ENCODE results near the gene NCBP2. TPM values are rescaled to one million over a fixed set of nuclear protein-coding genes. Genes with fewer than 3 reads are reported as not detected.

Gene NCBP2
- total RNA-seq, 1 donor from 2014 or later = 25.8 TPM

- no peak for TF ChIP-seq POLR2A (IDR thresholded peaks at IDR 0.05)
- no peak for TF ChIP-seq CTCF (IDR thresholded peaks at IDR 0.05)
- TF ChIP-seq POLR2AphosphoS5 (IDR thresholded peaks at IDR 0.05; ENCODE audit: insufficient read depth in 1 of 2, low read depth in 1 of 2) = no peak
- no peak for DNase-seq (ENCODE audit: extremely low spot score in 2 of 2)
- Histone ChIP-seq H3K36me3 (no peaks in the 10 kb centered on the region), H3K4me3 (no peak overlapping the region), H3K27me3 (no peaks in the 10 kb centered on the region), H3K4me1 (peaks cover 17% of the 10 kb centered on the region), H3K9me3 (no peaks in the 10 kb centered on the region), H3K27ac (no peak overlapping the region)
- intact Hi-C loops (cut with DNase I) = loop anchor here (10.0 kb wide), 1 partner anchor 131 kb away; no protein-coding TSS in a partner anchor
Measured at GRCh38 chr3:196965804-196966173, 23.5 kb upstream of the NCBP2 start.

GRCh38 chr3:196965112-196965803, 22.9 kb upstream of the NCBP2 start:
- no peaks in the 10 kb centered on the region for H3K9me3 ChIP-seq
- peaks cover 17% of the 10 kb centered on the region for H3K4me1 ChIP-seq
- no peak overlapping the region for H3K27ac ChIP-seq
- no peaks in the 10 kb centered on the region for H3K36me3 ChIP-seq
- TF ChIP-seq POLR2A (IDR thresholded peaks at IDR 0.05) (no peak), CTCF (IDR thresholded peaks at IDR 0.05) (no peak), POLR2AphosphoS5 (IDR thresholded peaks at IDR 0.05; ENCODE audit: insufficient read depth in 1 of 2, low read depth in 1 of 2) (no peak)
- no peak for DNase-seq (ENCODE audit: extremely low spot score in 2 of 2)
- H3K4me3 ChIP-seq = no peak overlapping the region
- H3K27me3 ChIP-seq = no peaks in the 10 kb centered on the region
- intact Hi-C loops (cut with DNase I) = loop anchor here (10.0 kb wide), 1 partner anchor 130 kb away; no protein-coding TSS in a partner anchor

GRCh38 chr3:196963631-196963953, 21.3 kb upstream of the NCBP2 start:
- Histone ChIP-seq H3K4me3 (no peak overlapping the region), H3K36me3 (no peaks in the 10 kb centered on the region), H3K4me1 (peaks cover 17% of the 10 kb centered on the region), H3K27ac (no peak overlapping the region), H3K27me3 (no peaks in the 10 kb centered on the region), H3K9me3 (no peaks in the 10 kb centered on the region)
- TF ChIP-seq CTCF (IDR thresholded peaks at IDR 0.05) (no peak), POLR2A (IDR thresholded peaks at IDR 0.05) (no peak), POLR2AphosphoS5 (IDR thresholded peaks at IDR 0.05; ENCODE audit: insufficient read depth in 1 of 2, low read depth in 1 of 2) (no peak)
- no peak for DNase-seq (ENCODE audit: extremely low spot score in 2 of 2)
- intact Hi-C loops (cut with DNase I) = loop anchor here (10.0 kb wide), 1 partner anchor 129 kb away; no protein-coding TSS in a partner anchor

GRCh38 chr3:196962930-196963630, 20.8 kb upstream of the NCBP2 start:
- no peak overlapping the region for H3K4me3 ChIP-seq
- no peak for TF ChIP-seq CTCF (IDR thresholded peaks at IDR 0.05)
- no peak for TF ChIP-seq POLR2AphosphoS5 (IDR thresholded peaks at IDR 0.05; ENCODE audit: insufficient read depth in 1 of 2, low read depth in 1 of 2)
- no peak for TF ChIP-seq POLR2A (IDR thresholded peaks at IDR 0.05)
- intact Hi-C loops (cut with DNase I) = loop anchor here (10.0 kb wide), 1 partner anchor 128 kb away; no protein-coding TSS in a partner anchor
- DNase-seq (ENCODE audit: extremely low spot score in 2 of 2) = no peak
- H3K27me3 ChIP-seq = no peaks in the 10 kb centered on the region
- no peak overlapping the region for H3K27ac ChIP-seq
- no peaks in the 10 kb centered on the region for H3K9me3 ChIP-seq
- H3K36me3 ChIP-seq = no peaks in the 10 kb centered on the region
- H3K4me1 ChIP-seq = peaks cover 14% of the 10 kb centered on the region

All from vagina (tissue), 2 donors.